SK-N-SH treated with all-trans-retinoic acid at 6 μM for 48 hours (cell line): ENCODE measurements around the gene ST6GALNAC5.
"Not testable (repeated sequence)": the region's sequence is repeated elsewhere in the genome, so short reads cannot be mapped to it uniquely, and the experiment has no call there.

Experiments used
- ATAC-seq: fragments of 200-7000 bp; cut with Tn5 transposase; 3 replicates; pipeline ENCODE4 v1.9.1; 2020; ENCODE audit warnings: mild to moderate bottlenecking, moderate library complexity
- ARNTL ChIP-seq: fragments of 450-650 bp; formaldehyde crosslinking; IDR thresholded peaks from 2 replicates; pipeline ENCODE4 v1.5.0; 2020; ENCODE audit warnings: low read depth, mild to moderate bottlenecking, moderate library complexity, borderline replicate concordance
- BACH2 ChIP-seq: fragments of 250-450 bp; sonication (Bioruptor Pico); IDR thresholded peaks from 2 replicates; pipeline ENCODE4 v1.9.0; 2021; ENCODE audit warnings: mild to moderate bottlenecking, borderline replicate concordance
- CSDC2 ChIP-seq: fragments of 250-450 bp; sonication (Bioruptor Pico); IDR thresholded peaks from 2 replicates; pipeline ENCODE4 v1.5.0; 2020; ENCODE audit warnings: mild to moderate bottlenecking, moderate library complexity
- ESRRG ChIP-seq: fragments of 250-450 bp; sonication (Bioruptor Pico); IDR thresholded peaks from 2 replicates; pipeline ENCODE4 v1.6.1; 2021; ENCODE audit warnings: mild to moderate bottlenecking
- GLIS3 ChIP-seq: fragments of 250-450 bp; sonication (Bioruptor Pico); IDR thresholded peaks from 2 replicates; pipeline ENCODE4 v1.5.0; 2020; ENCODE audit warnings: mild to moderate bottlenecking, moderate library complexity
- ISL1 ChIP-seq: fragments of 250-450 bp; sonication (Bioruptor Pico); IDR thresholded peaks from 2 replicates; pipeline ENCODE4 v2.1.2; 2022; ENCODE audit warnings: mild to moderate bottlenecking, moderate library complexity
- OSR1 ChIP-seq: fragments of 250-450 bp; sonication (Bioruptor Pico); IDR thresholded peaks from 2 replicates; pipeline ENCODE4 v1.8.0; 2022; ENCODE audit warnings: moderate library complexity, mild to moderate bottlenecking, inconsistent platforms
- PPARA ChIP-seq: fragments of 250-450 bp; sonication (Bioruptor Pico); IDR thresholded peaks from 2 replicates; pipeline ENCODE4 v1.5.0; 2020; ENCODE audit warnings: mild to moderate bottlenecking, borderline replicate concordance
- RARB ChIP-seq: fragments of 250-450 bp; sonication (Bioruptor Pico); IDR thresholded peaks from 2 replicates; pipeline ENCODE4 v1.8.0; 2021; ENCODE audit warnings: mild to moderate bottlenecking, moderate library complexity
- SNAI2 ChIP-seq: fragments of 250-450 bp; sonication (Bioruptor Pico); IDR thresholded peaks from 2 replicates; pipeline ENCODE4 v1.5.0; 2020; ENCODE audit warnings: mild to moderate bottlenecking, moderate library complexity
- TCF4 ChIP-seq: fragments of 250-450 bp; sonication (Bioruptor Pico); IDR thresholded peaks from 2 replicates; pipeline ENCODE4 v1.8.0; 2021; ENCODE audit warnings: mild to moderate bottlenecking, moderate library complexity, borderline replicate concordance
- ZC3H10 ChIP-seq: fragments of 250-450 bp; sonication (Bioruptor Pico); IDR thresholded peaks from 2 replicates; pipeline ENCODE4 v1.5.1; 2021; ENCODE audit warnings: mild to moderate bottlenecking, moderate library complexity
- ZFP3 ChIP-seq: fragments of 250-450 bp; sonication (Bioruptor Pico); IDR thresholded peaks from 2 replicates; pipeline ENCODE4 v1.5.0; 2020; ENCODE audit warnings: mild to moderate bottlenecking, moderate library complexity
- ZFP30 ChIP-seq: fragments of 450-650 bp; formaldehyde crosslinking; IDR thresholded peaks from 2 replicates; pipeline ENCODE4 v1.5.0; 2022; ENCODE audit warnings: mild to moderate bottlenecking, moderate library complexity
- ZNF565 ChIP-seq: fragments of 450-650 bp; formaldehyde crosslinking; conservative IDR thresholded peaks from 2 replicates; pipeline ENCODE4 v1.5.0; 2020; ENCODE audit warnings: low read depth, mild to moderate bottlenecking, moderate library complexity
- ZNF70 ChIP-seq: fragments of 450-650 bp; formaldehyde crosslinking; IDR thresholded peaks from 2 replicates; pipeline ENCODE4 v1.5.0; 2020; ENCODE audit warnings: mild to moderate bottlenecking, moderate library complexity
- ZNF8 ChIP-seq: fragments of 450-650 bp; formaldehyde crosslinking; IDR thresholded peaks from 2 replicates; pipeline ENCODE4 v1.5.0; 2020; ENCODE audit warnings: mild to moderate bottlenecking, moderate library complexity
- TF ChIP-seq, protein P1 (sequence below): fragments of 250-450 bp; sonication (Bioruptor Pico); IDR thresholded peaks from 2 replicates; pipeline ENCODE4 v1.8.0; 2021; ENCODE audit warnings: low read depth, mild to moderate bottlenecking, moderate library complexity, borderline replicate concordance
- TF ChIP-seq, protein P2 (sequence below): fragments of 250-450 bp; sonication (Bioruptor Pico); IDR thresholded peaks from 2 replicates; pipeline ENCODE4 v1.8.0; 2020; ENCODE audit warnings: mild to moderate bottlenecking, moderate library complexity, borderline replicate concordance
- TF ChIP-seq, protein P3 (sequence below): fragments of 250-450 bp; sonication (Bioruptor Pico); IDR thresholded peaks from 2 replicates; pipeline ENCODE4 v1.5.1; 2020; ENCODE audit warnings: low read depth, mild to moderate bottlenecking, moderate library complexity
- TF ChIP-seq, protein P4 (sequence below): fragments of 250-450 bp; sonication (Bioruptor Pico); IDR thresholded peaks from 2 replicates; pipeline ENCODE4 v1.5.0; 2020; ENCODE audit warnings: mild to moderate bottlenecking, moderate library complexity

ST6GALNAC5 gene

DNA sequence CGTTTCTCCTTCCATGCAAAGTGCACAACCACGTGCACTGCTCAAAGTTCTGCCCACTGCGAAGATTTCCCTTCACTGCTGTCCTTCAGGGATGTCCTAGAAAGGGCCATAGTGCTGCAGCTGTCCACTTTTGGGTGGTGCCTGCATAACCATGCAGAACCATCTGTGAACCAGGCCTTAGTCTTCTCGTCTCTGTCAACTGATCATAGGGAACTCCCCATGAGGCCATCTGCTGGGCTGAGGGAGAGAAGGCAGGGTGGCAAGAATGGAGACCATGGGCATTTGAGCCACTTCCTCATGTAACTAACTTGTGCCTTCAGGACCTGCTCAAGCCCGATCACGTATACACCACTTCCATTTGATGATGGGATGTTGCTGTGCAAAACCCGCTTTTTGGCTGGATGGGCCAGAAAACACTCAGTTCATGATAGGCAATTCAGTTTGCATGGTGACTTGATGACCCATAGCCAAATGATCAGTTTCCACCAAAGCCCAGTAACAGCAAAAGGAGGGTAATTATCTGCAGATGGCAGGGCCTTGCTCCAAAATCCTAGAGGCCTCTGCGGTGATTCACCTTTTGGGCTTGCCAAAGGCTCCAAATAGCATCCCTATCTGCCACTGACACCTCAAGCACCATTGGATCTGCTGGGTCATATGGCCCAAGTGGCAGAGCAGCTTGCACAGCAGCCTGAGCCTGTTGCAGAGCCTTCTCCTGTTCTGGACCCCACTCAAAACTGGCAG is 9.5 kb downstream of the ST6GALNAC5 start:
- peak; percentile 47; the same call in 2 of the 3 replicates for ATAC-seq
- no peak for TF ChIP-seq RARB (CRISPR knock-in tag)
- TF ChIP-seq BACH2, result no peak
- TF ChIP-seq ZNF70 (CRISPR knock-in tag), result no peak
- no peak for TF ChIP-seq ZFP30 (CRISPR knock-in tag)
- no peak for TF ChIP-seq ZC3H10 (CRISPR knock-in tag)
- TF ChIP-seq, protein P1, sequence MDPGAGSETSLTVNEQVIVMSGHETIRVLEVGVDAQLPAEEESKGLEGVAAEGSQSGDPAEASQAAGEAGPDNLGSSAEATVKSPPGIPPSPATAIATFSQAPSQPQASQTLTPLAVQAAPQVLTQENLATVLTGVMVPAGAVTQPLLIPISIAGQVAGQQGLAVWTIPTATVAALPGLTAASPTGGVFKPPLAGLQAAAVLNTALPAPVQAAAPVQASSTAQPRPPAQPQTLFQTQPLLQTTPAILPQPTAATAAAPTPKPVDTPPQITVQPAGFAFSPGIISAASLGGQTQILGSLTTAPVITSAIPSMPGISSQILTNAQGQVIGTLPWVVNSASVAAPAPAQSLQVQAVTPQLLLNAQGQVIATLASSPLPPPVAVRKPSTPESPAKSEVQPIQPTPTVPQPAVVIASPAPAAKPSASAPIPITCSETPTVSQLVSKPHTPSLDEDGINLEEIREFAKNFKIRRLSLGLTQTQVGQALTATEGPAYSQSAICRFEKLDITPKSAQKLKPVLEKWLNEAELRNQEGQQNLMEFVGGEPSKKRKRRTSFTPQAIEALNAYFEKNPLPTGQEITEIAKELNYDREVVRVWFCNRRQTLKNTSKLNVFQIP (CRISPR knock-in tag), result no peak
- no peak for TF ChIP-seq OSR1 (CRISPR knock-in tag)
- TF ChIP-seq GLIS3, result no peak
- no peak for TF ChIP-seq ARNTL (CRISPR knock-in tag)
- TF ChIP-seq PPARA (CRISPR knock-in tag), result no peak
- TF ChIP-seq ZNF8 (CRISPR knock-in tag), result no peak
- TF ChIP-seq, protein P2, sequence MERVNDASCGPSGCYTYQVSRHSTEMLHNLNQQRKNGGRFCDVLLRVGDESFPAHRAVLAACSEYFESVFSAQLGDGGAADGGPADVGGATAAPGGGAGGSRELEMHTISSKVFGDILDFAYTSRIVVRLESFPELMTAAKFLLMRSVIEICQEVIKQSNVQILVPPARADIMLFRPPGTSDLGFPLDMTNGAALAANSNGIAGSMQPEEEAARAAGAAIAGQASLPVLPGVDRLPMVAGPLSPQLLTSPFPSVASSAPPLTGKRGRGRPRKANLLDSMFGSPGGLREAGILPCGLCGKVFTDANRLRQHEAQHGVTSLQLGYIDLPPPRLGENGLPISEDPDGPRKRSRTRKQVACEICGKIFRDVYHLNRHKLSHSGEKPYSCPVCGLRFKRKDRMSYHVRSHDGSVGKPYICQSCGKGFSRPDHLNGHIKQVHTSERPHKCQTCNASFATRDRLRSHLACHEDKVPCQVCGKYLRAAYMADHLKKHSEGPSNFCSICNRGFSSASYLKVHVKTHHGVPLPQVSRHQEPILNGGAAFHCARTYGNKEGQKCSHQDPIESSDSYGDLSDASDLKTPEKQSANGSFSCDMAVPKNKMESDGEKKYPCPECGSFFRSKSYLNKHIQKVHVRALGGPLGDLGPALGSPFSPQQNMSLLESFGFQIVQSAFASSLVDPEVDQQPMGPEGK (CRISPR knock-in tag), result no peak
- TF ChIP-seq SNAI2 (CRISPR knock-in tag), result no peak
- TF ChIP-seq, protein P3, sequence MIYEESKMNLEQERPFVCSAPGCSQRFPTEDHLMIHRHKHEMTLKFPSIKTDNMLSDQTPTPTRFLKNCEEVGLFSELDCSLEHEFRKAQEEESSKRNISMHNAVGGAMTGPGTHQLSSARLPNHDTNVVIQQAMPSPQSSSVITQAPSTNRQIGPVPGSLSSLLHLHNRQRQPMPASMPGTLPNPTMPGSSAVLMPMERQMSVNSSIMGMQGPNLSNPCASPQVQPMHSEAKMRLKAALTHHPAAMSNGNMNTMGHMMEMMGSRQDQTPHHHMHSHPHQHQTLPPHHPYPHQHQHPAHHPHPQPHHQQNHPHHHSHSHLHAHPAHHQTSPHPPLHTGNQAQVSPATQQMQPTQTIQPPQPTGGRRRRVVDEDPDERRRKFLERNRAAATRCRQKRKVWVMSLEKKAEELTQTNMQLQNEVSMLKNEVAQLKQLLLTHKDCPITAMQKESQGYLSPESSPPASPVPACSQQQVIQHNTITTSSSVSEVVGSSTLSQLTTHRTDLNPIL (CRISPR knock-in tag), result no peak
- no peak for TF ChIP-seq ESRRG

DNA sequence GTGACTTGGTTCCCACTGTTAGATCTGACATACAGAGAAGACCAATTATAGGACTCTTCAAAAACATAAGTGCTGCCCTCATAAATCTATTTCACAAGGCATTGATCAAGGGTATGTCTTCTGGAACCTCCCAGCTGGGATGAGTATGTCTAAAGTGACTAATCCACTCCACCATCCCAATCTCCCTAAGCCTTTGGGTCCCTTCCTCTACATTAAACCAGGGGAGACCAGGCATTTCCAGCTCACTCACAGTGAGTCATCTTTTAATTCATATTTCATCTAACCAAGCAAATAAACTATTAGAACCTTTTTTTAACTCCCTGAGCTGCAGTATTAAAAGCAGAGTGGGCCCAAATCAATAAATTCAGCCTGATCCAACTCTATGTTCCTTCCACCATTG is 11.7 kb downstream of the ST6GALNAC5 start:
- not testable (repeated sequence) for ATAC-seq

DNA sequence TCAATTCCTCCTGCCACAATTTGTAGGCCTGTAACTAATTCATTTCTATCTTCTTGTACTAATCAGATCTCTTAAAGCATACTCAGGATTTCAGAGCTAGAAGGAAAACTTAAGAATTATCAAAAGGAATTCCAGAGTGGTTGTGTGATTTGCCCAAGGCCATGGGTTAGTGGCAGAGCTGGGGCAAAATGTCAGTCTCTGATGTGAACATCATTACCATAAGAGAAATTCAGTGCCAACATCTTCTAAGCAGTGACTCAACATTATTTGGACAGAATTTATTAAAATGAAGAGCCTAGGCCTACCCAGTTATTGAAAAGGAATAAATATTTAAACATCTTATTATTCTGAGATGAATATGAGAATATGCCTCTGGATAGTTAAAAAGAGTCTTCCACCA is 14.5 kb downstream of the ST6GALNAC5 start:
- TF ChIP-seq ISL1 (CRISPR knock-in tag) (peak; percentile 54), ZNF8 (CRISPR knock-in tag) (no peak)

DNA sequence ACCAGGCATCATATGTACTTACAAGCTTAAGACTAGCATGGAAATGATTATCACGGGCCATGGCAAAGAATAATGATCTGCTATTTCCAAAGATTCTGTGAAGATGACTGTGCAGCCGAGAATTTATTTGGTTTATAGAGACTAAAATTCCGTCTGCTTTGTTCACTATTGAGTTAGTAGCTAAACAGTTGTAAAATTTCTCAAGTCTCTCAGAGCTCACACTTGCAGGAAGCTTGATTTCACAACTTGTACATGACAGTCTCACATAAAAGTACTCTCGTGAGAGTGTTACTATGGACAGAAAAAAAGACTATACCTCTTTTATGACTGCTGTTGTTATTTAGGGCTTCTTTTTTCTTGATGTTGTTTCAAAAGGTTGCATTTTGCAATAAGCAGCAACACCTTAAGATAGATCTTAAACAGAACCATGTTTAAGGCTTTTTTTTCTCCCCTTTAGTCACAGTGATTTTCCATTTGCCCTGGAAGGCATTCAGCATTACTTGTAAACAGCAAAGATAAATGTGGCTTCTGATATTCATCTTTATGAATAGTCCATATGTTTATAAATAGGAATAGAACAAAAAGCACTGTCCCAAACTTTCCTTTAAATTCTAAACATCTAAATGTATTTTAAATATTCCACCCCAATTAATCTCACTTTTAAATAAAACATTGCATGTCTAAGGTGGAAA is 24.8 kb downstream of the ST6GALNAC5 start:
- no peak for ATAC-seq

More for the DNA sequence above, 14.5 kb downstream of the ST6GALNAC5 start:
- no peak for ATAC-seq

More for the DNA sequence above, 24.8 kb downstream of the ST6GALNAC5 start:
- no peak for TF ChIP-seq GLIS3
- TF ChIP-seq ZNF8 (CRISPR knock-in tag), result no peak
- TF ChIP-seq, protein P1 (CRISPR knock-in tag), result no peak
- TF ChIP-seq, protein P3 (CRISPR knock-in tag), result no peak
- no peak for TF ChIP-seq ZNF70 (CRISPR knock-in tag)
- TF ChIP-seq, protein P4, sequence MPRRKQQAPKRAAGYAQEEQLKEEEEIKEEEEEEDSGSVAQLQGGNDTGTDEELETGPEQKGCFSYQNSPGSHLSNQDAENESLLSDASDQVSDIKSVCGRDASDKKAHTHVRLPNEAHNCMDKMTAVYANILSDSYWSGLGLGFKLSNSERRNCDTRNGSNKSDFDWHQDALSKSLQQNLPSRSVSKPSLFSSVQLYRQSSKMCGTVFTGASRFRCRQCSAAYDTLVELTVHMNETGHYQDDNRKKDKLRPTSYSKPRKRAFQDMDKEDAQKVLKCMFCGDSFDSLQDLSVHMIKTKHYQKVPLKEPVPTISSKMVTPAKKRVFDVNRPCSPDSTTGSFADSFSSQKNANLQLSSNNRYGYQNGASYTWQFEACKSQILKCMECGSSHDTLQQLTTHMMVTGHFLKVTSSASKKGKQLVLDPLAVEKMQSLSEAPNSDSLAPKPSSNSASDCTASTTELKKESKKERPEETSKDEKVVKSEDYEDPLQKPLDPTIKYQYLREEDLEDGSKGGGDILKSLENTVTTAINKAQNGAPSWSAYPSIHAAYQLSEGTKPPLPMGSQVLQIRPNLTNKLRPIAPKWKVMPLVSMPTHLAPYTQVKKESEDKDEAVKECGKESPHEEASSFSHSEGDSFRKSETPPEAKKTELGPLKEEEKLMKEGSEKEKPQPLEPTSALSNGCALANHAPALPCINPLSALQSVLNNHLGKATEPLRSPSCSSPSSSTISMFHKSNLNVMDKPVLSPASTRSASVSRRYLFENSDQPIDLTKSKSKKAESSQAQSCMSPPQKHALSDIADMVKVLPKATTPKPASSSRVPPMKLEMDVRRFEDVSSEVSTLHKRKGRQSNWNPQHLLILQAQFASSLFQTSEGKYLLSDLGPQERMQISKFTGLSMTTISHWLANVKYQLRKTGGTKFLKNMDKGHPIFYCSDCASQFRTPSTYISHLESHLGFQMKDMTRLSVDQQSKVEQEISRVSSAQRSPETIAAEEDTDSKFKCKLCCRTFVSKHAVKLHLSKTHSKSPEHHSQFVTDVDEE (CRISPR knock-in tag), result no peak
- TF ChIP-seq, protein P2 (CRISPR knock-in tag), result no peak
- TF ChIP-seq ESRRG, result no peak
- TF ChIP-seq ZNF565 (CRISPR knock-in tag), result no peak
- no peak for TF ChIP-seq BACH2
- no peak for TF ChIP-seq ISL1 (CRISPR knock-in tag)
- TF ChIP-seq TCF4 (CRISPR knock-in tag), result no peak
- TF ChIP-seq CSDC2 (CRISPR knock-in tag), result no peak
- no peak for TF ChIP-seq ZFP3 (CRISPR knock-in tag)
- no peak for TF ChIP-seq SNAI2 (CRISPR knock-in tag)
- no peak for TF ChIP-seq ARNTL (CRISPR knock-in tag)
- TF ChIP-seq, all 23 proteins: peak for 0
